ENCODE results near the gene SRD5A1. TPM values are rescaled to one million over a fixed set of nuclear protein-coding genes. Genes with fewer than 3 reads are reported as not detected.
A peak's percentile ranks its signal among the peaks of the same experiment; 100 is the strongest.

The SRD5A1 gene
- total RNA-seq, 2 experiments from 2014 or later, result 11.0 to 16.2 TPM

GRCh38 chr5:6673031-6673430 lies 39.8 kb downstream of the SRD5A1 start:
- DNase-seq (no peak), ATAC-seq (no peak)
- H3K4me1 Mint-ChIP-seq, result no peaks in the 10 kb centered on the region
- H3K27ac Mint-ChIP-seq, result no peak overlapping the region
- CTCF ChIA-PET, result no interaction called here
- H3K9me3 Mint-ChIP-seq (ENCODE audit: low read depth), result peaks cover 2% of the 10 kb centered on the region
- H3K27me3 Mint-ChIP-seq, result no peaks in the 10 kb centered on the region
- no peak overlapping the region for H3K4me3 Mint-ChIP-seq
- peaks cover 12% of the 10 kb centered on the region for H3K36me3 Mint-ChIP-seq

GRCh38 chr5:6673963-6674362 lies 40.7 kb downstream of the SRD5A1 start:
- H3K4me3 Mint-ChIP-seq, result no peak overlapping the region
- ATAC-seq (no peak), DNase-seq (no peak)
- no peak overlapping the region for H3K27ac Mint-ChIP-seq
- CTCF ChIA-PET, result no interaction called here
- H3K4me1 Mint-ChIP-seq, result no peaks in the 10 kb centered on the region
- peaks cover 4% of the 10 kb centered on the region for H3K27me3 Mint-ChIP-seq
- H3K36me3 Mint-ChIP-seq, result peaks cover 12% of the 10 kb centered on the region
- peaks cover 2% of the 10 kb centered on the region for H3K9me3 Mint-ChIP-seq (ENCODE audit: low read depth)

GRCh38 chr5:6674421-6674820 lies 41.2 kb downstream of the SRD5A1 start:
- no peak for ATAC-seq
- CTCF ChIA-PET, result no interaction called here
- Mint-ChIP-seq H3K36me3 (peaks cover 12% of the 10 kb centered on the region), H3K27ac (no peak overlapping the region), H3K4me3 (no peak overlapping the region), H3K4me1 (no peaks in the 10 kb centered on the region), H3K27me3 (peaks cover 4% of the 10 kb centered on the region), H3K9me3 (ENCODE audit: low read depth) (peaks cover 2% of the 10 kb centered on the region)
- DNase-seq, result no peak

- CTCF ChIA-PET, result no interaction called here
Measured at GRCh38 chr5:6674886-6675285, 41.6 kb downstream of the SRD5A1 start.

GRCh38 chr5:6675784-6676491 lies 42.7 kb downstream of the SRD5A1 start:
- Mint-ChIP-seq H3K27me3 (peaks cover 4% of the 10 kb centered on the region), H3K27ac (no peak overlapping the region), H3K36me3 (peaks cover 6% of the 10 kb centered on the region), H3K4me3 (no peak overlapping the region), H3K4me1 (no peaks in the 10 kb centered on the region), H3K9me3 (ENCODE audit: low read depth) (peaks cover 2% of the 10 kb centered on the region)
- no peak for DNase-seq
- CTCF ChIA-PET, result no interaction called here
- no peak for ATAC-seq

More at GRCh38 chr5:6674886-6675285, 41.6 kb downstream of the SRD5A1 start:
- H3K4me3 Mint-ChIP-seq, result no peak overlapping the region
- peaks cover 2% of the 10 kb centered on the region for H3K9me3 Mint-ChIP-seq (ENCODE audit: low read depth)
- no peaks in the 10 kb centered on the region for H3K4me1 Mint-ChIP-seq
- peaks cover 4% of the 10 kb centered on the region for H3K27me3 Mint-ChIP-seq
- no peak overlapping the region for H3K27ac Mint-ChIP-seq
- ATAC-seq (no peak), DNase-seq (no peak)
- H3K36me3 Mint-ChIP-seq, result peaks cover 12% of the 10 kb centered on the region

- Mint-ChIP-seq H3K27me3 (peaks cover 6% of the 10 kb centered on the region), H3K36me3 (peaks cover 2% of the 10 kb centered on the region), H3K27ac (no peak overlapping the region), H3K4me1 (no peaks in the 10 kb centered on the region), H3K4me3 (no peak overlapping the region), H3K9me3 (ENCODE audit: low read depth) (peaks cover 2% of the 10 kb centered on the region)
- DNase-seq, result no peak
- no peak for ATAC-seq
- CTCF ChIA-PET, result no interaction called here
Measured at GRCh38 chr5:6676702-6677101, 43.5 kb downstream of the SRD5A1 start.

- Mint-ChIP-seq H3K4me1 (no peaks in the 10 kb centered on the region), H3K9me3 (ENCODE audit: low read depth) (peaks cover 2% of the 10 kb centered on the region), H3K4me3 (no peak overlapping the region), H3K36me3 (peaks cover 2% of the 10 kb centered on the region), H3K27me3 (peaks cover 8% of the 10 kb centered on the region), H3K27ac (no peak overlapping the region)
- CTCF ChIA-PET, result no interaction called here
- no peak for DNase-seq
- no peak for ATAC-seq
Measured at GRCh38 chr5:6678385-6678784, 45.1 kb downstream of the SRD5A1 start.

GRCh38 chr5:6680922-6681321 lies 47.7 kb downstream of the SRD5A1 start:
- no peak for ATAC-seq
- CTCF ChIA-PET, result no interaction called here

GRCh38 chr5:6681682-6682081 lies 48.4 kb downstream of the SRD5A1 start:
- peaks cover 24% of the 10 kb centered on the region for H3K27me3 Mint-ChIP-seq
- no peak for DNase-seq
- no peaks in the 10 kb centered on the region for H3K36me3 Mint-ChIP-seq
- H3K27ac Mint-ChIP-seq, result no peak overlapping the region
- no peaks in the 10 kb centered on the region for H3K9me3 Mint-ChIP-seq (ENCODE audit: low read depth)
- no peak overlapping the region for H3K4me3 Mint-ChIP-seq
- CTCF ChIA-PET, result no interaction called here
- ATAC-seq, result no peak
- no peaks in the 10 kb centered on the region for H3K4me1 Mint-ChIP-seq

More at GRCh38 chr5:6680922-6681321, 47.7 kb downstream of the SRD5A1 start:
- H3K36me3 Mint-ChIP-seq, result no peaks in the 10 kb centered on the region
- no peaks in the 10 kb centered on the region for H3K4me1 Mint-ChIP-seq
- no peak overlapping the region for H3K4me3 Mint-ChIP-seq
- no peak for DNase-seq
- H3K9me3 Mint-ChIP-seq (ENCODE audit: low read depth), result peaks cover 2% of the 10 kb centered on the region
- no peak overlapping the region for H3K27ac Mint-ChIP-seq
- H3K27me3 Mint-ChIP-seq, result peaks cover 16% of the 10 kb centered on the region

GRCh38 chr5:6682239-6682638 lies 49.0 kb downstream of the SRD5A1 start:
- Mint-ChIP-seq H3K9me3 (ENCODE audit: low read depth) (no peaks in the 10 kb centered on the region), H3K36me3 (no peaks in the 10 kb centered on the region), H3K27ac (no peak overlapping the region), H3K4me3 (no peak overlapping the region), H3K27me3 (peaks cover 29% of the 10 kb centered on the region), H3K4me1 (no peaks in the 10 kb centered on the region)
- DNase-seq (no peak), ATAC-seq (no peak)
- CTCF ChIA-PET, result no interaction called here

- H3K4me1 Mint-ChIP-seq, result no peaks in the 10 kb centered on the region
- H3K9me3 Mint-ChIP-seq (ENCODE audit: low read depth), result no peaks in the 10 kb centered on the region
- CTCF ChIA-PET, result no interaction called here
- H3K27me3 Mint-ChIP-seq, result peaks cover 37% of the 10 kb centered on the region
- no peak overlapping the region for H3K27ac Mint-ChIP-seq
- no peak overlapping the region for H3K4me3 Mint-ChIP-seq
- ATAC-seq (no peak), DNase-seq (no peak)
- H3K36me3 Mint-ChIP-seq, result no peaks in the 10 kb centered on the region
Measured at GRCh38 chr5:6683241-6683640, 50.0 kb downstream of the SRD5A1 start.

GRCh38 chr5:6684075-6684474 lies 50.8 kb downstream of the SRD5A1 start:
- Mint-ChIP-seq H3K27ac (no peak overlapping the region), H3K4me1 (no peaks in the 10 kb centered on the region), H3K9me3 (ENCODE audit: low read depth) (no peaks in the 10 kb centered on the region), H3K36me3 (no peaks in the 10 kb centered on the region), H3K27me3 (peaks cover 34% of the 10 kb centered on the region), H3K4me3 (no peak overlapping the region)
- CTCF ChIA-PET, result no interaction called here
- DNase-seq (no peak), ATAC-seq (no peak)

- ATAC-seq (no peak), DNase-seq (no peak)
- Mint-ChIP-seq H3K4me1 (no peaks in the 10 kb centered on the region), H3K27me3 (peaks cover 46% of the 10 kb centered on the region), H3K4me3 (no peak overlapping the region), H3K9me3 (ENCODE audit: low read depth) (no peaks in the 10 kb centered on the region), H3K36me3 (no peaks in the 10 kb centered on the region), H3K27ac (no peak overlapping the region)
- CTCF ChIA-PET, result no interaction called here
Measured at GRCh38 chr5:6686501-6686900, 53.3 kb downstream of the SRD5A1 start.

- ATAC-seq (peak; percentile 33), DNase-seq (no peak)
- Mint-ChIP-seq H3K27me3 (peaks cover 45% of the 10 kb centered on the region), H3K4me3 (no peak overlapping the region), H3K36me3 (no peaks in the 10 kb centered on the region), H3K9me3 (ENCODE audit: low read depth) (no peaks in the 10 kb centered on the region), H3K4me1 (no peaks in the 10 kb centered on the region), H3K27ac (no peak overlapping the region)
- CTCF ChIA-PET, result no interaction called here
Measured at GRCh38 chr5:6686915-6687409, 53.7 kb downstream of the SRD5A1 start.

All from activated CD8-positive, alpha-beta memory T cell treated with anti-CD3 and anti-CD28 coated beads, Interleukin-2, amount 10 ng/mL, durations not matched to agents 7 days and 5 days (primary cell).